PC-3 (cell line): ENCODE measurements around the gene GORAB. TPM values are rescaled to one million over a fixed set of nuclear protein-coding genes. Genes with fewer than 3 reads are reported as not detected.
A peak's percentile ranks its signal among the peaks of the same experiment; 100 is the strongest.

Experiments
- ATAC-seq: fragments of 200-7000 bp; cut with Tn5 transposase; 2 replicates; pipeline ENCODE4 v1.9.1; 2020; ENCODE audit warnings: mild to moderate bottlenecking, moderate library complexity
- Bru-seq: library from RNA; stranded (reverse); fragments of 400-500 nt; gene quantifications from one replicate; lab custom pipeline; 2021; lab: Mats Ljungman, UMichigan
- BruChase-seq, 2 experiments: library from RNA; stranded (reverse); fragments of 400-500 nt; gene quantifications; one replicate each; lab custom pipeline; 2021; lab: Mats Ljungman, UMichigan
- BruUV-seq: library from RNA; stranded (reverse); fragments of 400-500 nt; replicated peaks from 2 replicates; lab custom pipeline; 2021; lab: Mats Ljungman, UMichigan
- CTCF ChIA-PET: fragments of 300-600 bp; sonication (Branson Sonifier 250); formaldehyde crosslinking; loops from one replicate; lab custom pipeline; 2022; ENCODE audit warnings: antibody characterized with exemption; lab: Charles Lee
- POLR2A ChIA-PET: fragments of 300-600 bp; sonication (Branson Sonifier 250); formaldehyde crosslinking; loops from one replicate; lab custom pipeline; 2022; ENCODE audit warnings: antibody characterized with exemption; ENCODE audit not compliant: unreplicated experiment; lab: Charles Lee
- DNase-seq: peaks from one replicate; pipeline ENCODE4 v3.0.0-alpha.2; 2015
- H2AFZ ChIP-seq: fragments of 300-600 bp; sonication (generic); 2 replicates; pipeline ENCODE4 v1.6.0; 2016; ENCODE audit warnings: antibody characterized with exemption, low read length
- H3F3A ChIP-seq: fragments of 300-600 bp; sonication (generic); one replicate; pipeline ENCODE4 v1.6.0; 2017; ENCODE audit warnings: antibody characterized with exemption, low read length, control low read depth, mild to moderate bottlenecking; ENCODE audit not compliant: unreplicated experiment
- H3K27ac ChIP-seq: fragments of 300-600 bp; sonication (generic); 2 replicates; pipeline ENCODE4 v1.5.1; 2016; ENCODE audit warnings: mild to moderate bottlenecking, low read length
- H3K27me3 ChIP-seq: fragments of 300-600 bp; sonication (generic); 2 replicates; pipeline ENCODE4 v1.6.1; 2016; ENCODE audit warnings: low read length, mixed read lengths
- H3K36me3 ChIP-seq: fragments of 300-600 bp; sonication (generic); 2 replicates; pipeline ENCODE4 v1.6.1; 2016; ENCODE audit warnings: low read depth, mixed run types, low read length, mixed read lengths
- H3K4me1 ChIP-seq: fragments of 300-600 bp; sonication (generic); 2 replicates; pipeline ENCODE4 v1.5.1; 2016; ENCODE audit warnings: low read length; ENCODE audit not compliant: insufficient read depth
- H3K4me2 ChIP-seq: fragments of 300-600 bp; sonication (generic); 2 replicates; pipeline ENCODE4 v1.6.0; 2016; ENCODE audit warnings: low read length
- H3K4me3 ChIP-seq: fragments of 300-600 bp; sonication (generic); 2 replicates; pipeline ENCODE4 v1.5.1; 2016; ENCODE audit warnings: mild to moderate bottlenecking, low read length, mixed read lengths
- H3K79me2 ChIP-seq: fragments of 300-600 bp; sonication (generic); 2 replicates; pipeline ENCODE4 v1.6.1; 2017; ENCODE audit warnings: low read length, mixed read lengths
- H3K9ac ChIP-seq: fragments of 300-600 bp; sonication (generic); 2 replicates; pipeline ENCODE4 v1.6.0; 2016; ENCODE audit warnings: mild to moderate bottlenecking, low read length
- H3K9me2 ChIP-seq: fragments of 300-600 bp; sonication (generic); replicated peaks from 2 replicates; pipeline ENCODE4 v1.6.1; 2016; ENCODE audit warnings: mixed run types, low read length, mixed read lengths
- H3K9me3 ChIP-seq: fragments of 300-600 bp; sonication (generic); 2 replicates; pipeline ENCODE4 v1.6.1; 2016; ENCODE audit warnings: low read length, mixed read lengths
- H4K20me1 ChIP-seq: fragments of 300-600 bp; sonication (generic); 2 replicates; pipeline ENCODE4 v1.6.1; 2016; ENCODE audit warnings: low read length, mixed read lengths
- EZH2 ChIP-seq: fragments of 300-600 bp; sonication (generic); IDR thresholded peaks from one replicate; pipeline ENCODE4 v1.6.1; 2017; ENCODE audit warnings: antibody characterized with exemption, mild to moderate bottlenecking, low read length; ENCODE audit not compliant: unreplicated experiment
- EZH2phosphoT487 ChIP-seq: fragments of 300-600 bp; sonication (generic); IDR thresholded peaks from 2 replicates; pipeline ENCODE4 v1.6.1; 2018; ENCODE audit warnings: mild to moderate bottlenecking, antibody characterized with exemption, low read length, borderline replicate concordance
- intact Hi-C: fragments of 100-400 bp; cut with micrococcal nuclease; formaldehyde crosslinking; loops from 2 replicates; pipeline ENCODE4 v1.9.0; 2023
- long read RNA-seq: library from polyadenylated mRNA; unstranded; transcript quantifications from one replicate; pipeline ENCODE4 v2.0.0, GENCODE V29; 2021; ENCODE audit not compliant: unreplicated experiment
- total RNA-seq: library from RNA; depleted of rRNA; stranded (reverse); fragments of >200 nt; gene quantifications from 2 replicates; pipeline ENCODE4 v1.2.3, GENCODE V29; 2014; rRNA removed
- TF ChIP-seq, protein P1 (sequence below): fragments of 300-600 bp; sonication (generic); conservative IDR thresholded peaks from 2 replicates; pipeline ENCODE4 v1.5.1; 2017; ENCODE audit warnings: antibody characterized with exemption, low read depth, mild to moderate bottlenecking, low read length

GORAB gene
- total RNA-seq (22.1 and 23.2 TPM in 2 replicates), Bru-seq, nascent RNA (percentile 91 among the genes with signal in this experiment), BruChase-seq, experiment 1, labeled RNA remaining after a 6-hour chase (percentile 80 among the genes with signal in this experiment), BruChase-seq, experiment 2, labeled RNA remaining after a 2-hour chase (percentile 88 among the genes with signal in this experiment)
- long read RNA-seq, transcript GORAB-202 (5 exons, 2,189 nt), result major isoform, 13 of 37 reads
- long read RNA-seq, partial matches to known transcripts, result 1 of 37 reads
- long read RNA-seq, other reads (novel, unspliced or antisense), result 21 of 37 reads

- H3F3A ChIP-seq, result no peaks in the 10 kb centered on the region
- intact Hi-C loops, result loop anchor here (5.0 kb wide), 2 partner anchors 520 to 600 kb away; no protein-coding TSS in a partner anchor
- H3K9ac ChIP-seq, result peak within 1 kb of the TSS; percentile 92
- ATAC-seq (peak; percentile 97), DNase-seq (peak; percentile 96)
- 0 out of 2 replicates have a peak, but pooled peaks cover 4% of the 10 kb centered on the region for H4K20me1 ChIP-seq
- POLR2A ChIA-PET, result interaction anchor here (0.5 to 0.8 kb wide), 8 partner anchors 8 to 1253 kb away, joined by 3 to 4 read pairs (median 3); partner anchors contain the start of gene KIFAP3
- H2AFZ ChIP-seq, result peak within 1 kb of the TSS; percentile 95
- peak within 1 kb of the TSS; percentile 72 for H3K4me3 ChIP-seq
- TF ChIP-seq, protein P1, sequence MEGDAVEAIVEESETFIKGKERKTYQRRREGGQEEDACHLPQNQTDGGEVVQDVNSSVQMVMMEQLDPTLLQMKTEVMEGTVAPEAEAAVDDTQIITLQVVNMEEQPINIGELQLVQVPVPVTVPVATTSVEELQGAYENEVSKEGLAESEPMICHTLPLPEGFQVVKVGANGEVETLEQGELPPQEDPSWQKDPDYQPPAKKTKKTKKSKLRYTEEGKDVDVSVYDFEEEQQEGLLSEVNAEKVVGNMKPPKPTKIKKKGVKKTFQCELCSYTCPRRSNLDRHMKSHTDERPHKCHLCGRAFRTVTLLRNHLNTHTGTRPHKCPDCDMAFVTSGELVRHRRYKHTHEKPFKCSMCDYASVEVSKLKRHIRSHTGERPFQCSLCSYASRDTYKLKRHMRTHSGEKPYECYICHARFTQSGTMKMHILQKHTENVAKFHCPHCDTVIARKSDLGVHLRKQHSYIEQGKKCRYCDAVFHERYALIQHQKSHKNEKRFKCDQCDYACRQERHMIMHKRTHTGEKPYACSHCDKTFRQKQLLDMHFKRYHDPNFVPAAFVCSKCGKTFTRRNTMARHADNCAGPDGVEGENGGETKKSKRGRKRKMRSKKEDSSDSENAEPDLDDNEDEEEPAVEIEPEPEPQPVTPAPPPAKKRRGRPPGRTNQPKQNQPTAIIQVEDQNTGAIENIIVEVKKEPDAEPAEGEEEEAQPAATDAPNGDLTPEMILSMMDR, result no peak
- TF ChIP-seq EZH2 (no peak), EZH2phosphoT487 (no peak)
- CTCF ChIA-PET, result no interaction called here
- no peaks in the 10 kb centered on the region for H3K9me2 ChIP-seq
- no TSS peak for BruUV-seq
- peaks cover 6% of the 10 kb centered on the region; the same call in 1 of the 2 replicates for H3K36me3 ChIP-seq
- H3K27me3 ChIP-seq, result peaks cover 4% of the 10 kb centered on the region; the same call in 1 of the 2 replicates
- peaks cover 19% of the 10 kb centered on the region for H3K4me1 ChIP-seq
- H3K27ac ChIP-seq, result peak within 1 kb of the TSS; percentile 81
- no peaks in the 10 kb centered on the region for H3K9me3 ChIP-seq
- H3K79me2 ChIP-seq, result peaks cover 46% of the 10 kb centered on the region
- peak within 1 kb of the TSS; percentile 88 for H3K4me2 ChIP-seq
Observed at GRCh38 chr1:170531758-170532657, at the start of gene GORAB. Gene GORAB, plus strand, starts transcription at chr1:170532166. Its CDS starts 58 bp downstream, at chr1:170532224.

DNA sequence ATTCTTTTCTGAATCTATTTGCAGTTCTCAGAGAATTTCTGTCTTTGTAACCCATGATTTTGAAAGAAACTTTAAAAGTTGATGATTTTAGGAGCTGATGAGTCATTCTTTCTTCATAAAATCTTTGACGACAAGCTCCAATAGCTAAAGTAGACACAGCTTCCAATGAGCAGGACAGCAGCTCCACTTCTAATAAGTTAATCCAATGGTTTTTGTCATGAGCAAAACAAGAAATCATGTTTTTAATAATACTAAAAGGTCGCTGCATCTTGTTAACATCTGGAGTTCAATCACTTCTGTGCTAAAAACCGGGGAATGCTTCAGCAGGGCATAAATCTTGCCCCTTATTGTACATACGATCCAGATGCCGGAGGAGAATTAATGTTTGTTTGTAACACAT, 48.9 kb upstream of the GORAB start:
- H3K27ac ChIP-seq, result no peak overlapping the region
- no peak overlapping the region for H2AFZ ChIP-seq
- ATAC-seq (no peak), DNase-seq (no peak)
- ChIA-PET POLR2A (interaction anchor here (0.6 kb wide), 1 partner anchor 25 kb away, joined by 3 read pairs; no protein-coding TSS in a partner anchor), CTCF (no interaction called here)
- H3K4me3 ChIP-seq, result no peak overlapping the region
- H4K20me1 ChIP-seq, result no peaks in the 10 kb centered on the region
- no peaks in the 10 kb centered on the region for H3K4me1 ChIP-seq
- H3K36me3 ChIP-seq, result no peaks in the 10 kb centered on the region
- H3K79me2 ChIP-seq, result no peaks in the 10 kb centered on the region
- intact Hi-C loops, result no loop called here
- H3K9me2 ChIP-seq, result no peaks in the 10 kb centered on the region
- no peaks in the 10 kb centered on the region for H3F3A ChIP-seq
- H3K4me2 ChIP-seq, result no peak overlapping the region
- peaks cover 34% of the 10 kb centered on the region for H3K27me3 ChIP-seq
- TF ChIP-seq, protein P1, result no peak
- TF ChIP-seq EZH2phosphoT487 (no peak), EZH2 (no peak)
- no peaks in the 10 kb centered on the region for H3K9me3 ChIP-seq
- no peak overlapping the region for H3K9ac ChIP-seq
- BruUV-seq, result no TSS peak
